H1 (cell line): Measurements from ENCODE around the gene PPP2R2D. TPM values are rescaled to one million over a fixed set of nuclear protein-coding genes. Genes with fewer than 3 reads are reported as not detected.

Experiments used
- CTCF ChIA-PET: fragments of 300-600 bp; sonication (Branson Sonifier 250); formaldehyde crosslinking; loops from one replicate; lab custom pipeline; 2021; ENCODE audit not compliant: partially characterized antibody; lab: Charles Lee
- POLR2A ChIA-PET: fragments of 300-600 bp; sonication (Branson Sonifier 250); formaldehyde crosslinking; loops from one replicate; lab custom pipeline; 2021; ENCODE audit warnings: inconsistent platforms; ENCODE audit not compliant: partially characterized antibody; lab: Charles Lee
- DNase-seq, 2 experiments: peaks; one replicate each; pipeline versions ENCODE4 v3.0.0 to v3.0.0-alpha.2; 2010 to 2022; ENCODE audit warnings: low spot score in 2 of 2, low read depth in 1 of 2, mixed read lengths in 1 of 2
- FAIRE-seq: peaks from 2 replicates; lab custom pipeline; 2011; peaks lifted over from hg19 to GRCh38; lab: Jason Lieb, UNC
- H2AFZ ChIP-seq: 2 replicates; pipeline ENCODE4 v1.8.1; 2012; ENCODE audit warnings: low read length, inconsistent platforms
- H2AK5ac ChIP-seq: 2 replicates; pipeline ENCODE4 v1.6.1; 2013; ENCODE audit warnings: low read depth, low read length
- H2BK120ac ChIP-seq: replicated peaks from 2 replicates; pipeline ENCODE3; 2013; ENCODE audit warnings: low read depth, low read length, inconsistent platforms
- H2BK12ac ChIP-seq: 2 replicates; pipeline ENCODE4 v1.6.1; 2013; ENCODE audit warnings: low read depth, low read length
- H2BK15ac ChIP-seq: 2 replicates; pipeline ENCODE4 v1.6.1; 2013; ENCODE audit warnings: low read length
- H2BK20ac ChIP-seq: 2 replicates; pipeline ENCODE4 v1.6.1; 2013; ENCODE audit warnings: low read length
- H2BK5ac ChIP-seq: 2 replicates; pipeline ENCODE4 v1.6.1; 2013; ENCODE audit warnings: low read depth, low read length
- H3K14ac ChIP-seq: 2 replicates; pipeline ENCODE4 v1.6.1; 2013; ENCODE audit warnings: inconsistent platforms; ENCODE audit not compliant: insufficient read length
- H3K18ac ChIP-seq: 2 replicates; pipeline ENCODE4 v1.6.1; 2013; ENCODE audit warnings: low read length; ENCODE audit errors: extremely low read depth
- H3K23ac ChIP-seq: 2 replicates; pipeline ENCODE4 v1.6.1; 2013; ENCODE audit warnings: inconsistent platforms; ENCODE audit not compliant: insufficient read length
- H3K23me2 ChIP-seq: 2 replicates; pipeline ENCODE4 v1.6.1; 2013; ENCODE audit warnings: low read depth, low read length
- H3K27ac ChIP-seq: 2 replicates; pipeline ENCODE4 v1.6.1; 2011; ENCODE audit warnings: low read depth, low read length, inconsistent platforms
- H3K27me3 ChIP-seq, 4 experiments: replicated peaks in 1 of 4; 1 replicate in 1 of 4; 2 replicates in 3 of 4; pipeline versions ENCODE4 v1.6.1 to v1.8.1; 2011 to 2013; ENCODE audit warnings: low read length in 3 of 4, mild to moderate bottlenecking in 3 of 4, inconsistent platforms in 2 of 4, mixed read lengths in 2 of 4, moderate library complexity in 1 of 4; ENCODE audit not compliant: control insufficient read depth in 3 of 4, insufficient read depth in 3 of 4; ENCODE audit errors: extremely low read depth in 1 of 4
- H3K36me3 ChIP-seq, 4 experiments: 2 replicates each; pipeline versions ENCODE4 v1.6.1 to v1.8.1; 2011 to 2013; ENCODE audit warnings: mild to moderate bottlenecking in 4 of 4, low read length in 3 of 4, moderate library complexity in 2 of 4, control low read depth in 1 of 4, inconsistent platforms in 1 of 4; ENCODE audit not compliant: insufficient read depth in 4 of 4, control insufficient read depth in 2 of 4
- H3K4ac ChIP-seq: replicated peaks from 2 replicates; pipeline ENCODE3; 2013; ENCODE audit warnings: low read length, low read depth, mixed read lengths, inconsistent platforms; ENCODE audit not compliant: insufficient read length
- H3K4me1 ChIP-seq, 4 experiments: replicated peaks in 1 of 4; 1 replicate in 1 of 4; 2 replicates in 3 of 4; pipeline versions ENCODE4 v1.6.1 to v1.8.1; 2011 to 2013; ENCODE audit warnings: low read length in 3 of 4, inconsistent platforms in 2 of 4, mixed read lengths in 1 of 4; ENCODE audit not compliant: insufficient read depth in 4 of 4, control insufficient read depth in 3 of 4
- H3K4me2 ChIP-seq, 2 experiments: 2 replicates each; pipeline versions ENCODE4 v1.6.1 to v1.8.1; 2011 to 2013; ENCODE audit warnings: low read depth in 2 of 2, low read length in 2 of 2, control low read depth in 1 of 2, inconsistent platforms in 1 of 2, mild to moderate bottlenecking in 1 of 2; ENCODE audit not compliant: insufficient read depth in 1 of 2
- H3K4me3 ChIP-seq, 4 experiments: fragments of 200-600, 300-600 bp in 1 of 4; sonication (generic), shearing (Covaris generic), sonication (Bioruptor Twin) in 1 of 4; 2 replicates each; pipeline versions ENCODE4 v1.5.1 to v1.8.1; 2011 to 2016; ENCODE audit warnings: low read length in 4 of 4, low read depth in 3 of 4, control low read depth in 2 of 4, inconsistent platforms in 2 of 4, mild to moderate bottlenecking in 2 of 4, mixed read lengths in 1 of 4, moderate library complexity in 1 of 4; ENCODE audit not compliant: insufficient read depth in 2 of 4; ENCODE audit errors: extremely low read depth in 1 of 4
- H3K56ac ChIP-seq: replicated peaks from 2 replicates; pipeline ENCODE3; 2013; ENCODE audit warnings: low read depth, mild to moderate bottlenecking, mixed read lengths, low read length, inconsistent platforms; ENCODE audit not compliant: insufficient read length
- H3K79me1 ChIP-seq: 2 replicates; pipeline ENCODE4 v1.6.1; 2013; ENCODE audit warnings: low read depth, low read length, control low read depth
- H3K79me2 ChIP-seq, 2 experiments: 2 replicates each; pipeline versions ENCODE4 v1.6.1 to v1.8.1; 2012 to 2013; ENCODE audit warnings: low read length in 2 of 2, mild to moderate bottlenecking in 2 of 2, inconsistent platforms in 1 of 2; ENCODE audit not compliant: insufficient read depth in 2 of 2, control insufficient read depth in 1 of 2
- H3K9ac ChIP-seq, 4 experiments: replicated peaks in 1 of 4; 1 replicate in 1 of 4; 2 replicates in 3 of 4; pipeline versions ENCODE4 v1.6.1 to v1.8.1; 2011 to 2013; ENCODE audit warnings: low read depth in 3 of 4, low read length in 3 of 4, control low read depth in 2 of 4, mild to moderate bottlenecking in 2 of 4, moderate library complexity in 2 of 4, inconsistent platforms in 1 of 4; ENCODE audit errors: extremely low read depth in 1 of 4
- H3K9me3 ChIP-seq, 2 experiments: 2 replicates each; pipeline versions ENCODE4 v1.6.1 to v1.8.1; 2012 to 2013; ENCODE audit warnings: mild to moderate bottlenecking in 2 of 2, moderate library complexity in 2 of 2, control low read depth in 1 of 2, inconsistent platforms in 1 of 2, low read depth in 1 of 2, low read length in 1 of 2, mixed read lengths in 1 of 2; ENCODE audit not compliant: insufficient read depth in 2 of 2
- H4K20me1 ChIP-seq, 2 experiments: replicated peaks in 1 of 2; 2 replicates each; pipeline versions ENCODE3 to v1.8.1; 2011 to 2013; ENCODE audit warnings: inconsistent platforms in 2 of 2, low read length in 2 of 2, mild to moderate bottlenecking in 1 of 2; ENCODE audit not compliant: insufficient read depth in 2 of 2, control insufficient read depth in 1 of 2
- H4K5ac ChIP-seq: 2 replicates; pipeline ENCODE4 v1.6.1; 2013; ENCODE audit warnings: low read length, low read depth, mixed read lengths, inconsistent platforms; ENCODE audit not compliant: insufficient read length
- H4K8ac ChIP-seq: 2 replicates; pipeline ENCODE4 v1.8.0; 2013; ENCODE audit warnings: mild to moderate bottlenecking, moderate library complexity, low read length, inconsistent platforms; ENCODE audit not compliant: insufficient read depth; ENCODE audit errors: extremely low read depth
- H4K91ac ChIP-seq: replicated peaks from 2 replicates; pipeline ENCODE3; 2013; ENCODE audit warnings: low read length, mixed read lengths, inconsistent platforms; ENCODE audit not compliant: insufficient read length
- BRCA1 ChIP-seq: IDR thresholded peaks from 2 replicates; pipeline ENCODE4 v1.6.1; 2012; ENCODE audit warnings: low read depth, low read length, improper control_type of control experiment
- CHD1 ChIP-seq: IDR thresholded peaks from 2 replicates; pipeline ENCODE4 v1.6.1; 2012; ENCODE audit warnings: low read depth, low read length, improper control_type of control experiment
- CTBP2 ChIP-seq: IDR thresholded peaks from 2 replicates; pipeline ENCODE4 v1.7.0; 2011; ENCODE audit warnings: borderline replicate concordance, mild to moderate bottlenecking, moderate library complexity, mixed read lengths, low read length; ENCODE audit not compliant: insufficient read depth, insufficient read length
- FOSL1 ChIP-seq: IDR thresholded peaks from 2 replicates; pipeline ENCODE4 v1.6.1; 2011; ENCODE audit warnings: mild to moderate bottlenecking, low read depth, low read length, moderate library complexity; ENCODE audit not compliant: insufficient read depth
- MAFK ChIP-seq: IDR thresholded peaks from 2 replicates; pipeline ENCODE4 v1.6.1; 2012; ENCODE audit warnings: low read depth, mild to moderate bottlenecking, improper control_type of control experiment, low read length
- RFX5 ChIP-seq: IDR thresholded peaks from 2 replicates; pipeline ENCODE4 v1.6.1; 2011; ENCODE audit warnings: low read depth, low read length, improper control_type of control experiment, borderline replicate concordance
- SP1 ChIP-seq: IDR thresholded peaks from 2 replicates; pipeline ENCODE4 v1.6.1; 2011; ENCODE audit warnings: low read depth, low read length
- TAF1 ChIP-seq: IDR thresholded peaks from 2 replicates; pipeline ENCODE4 v1.6.1; 2011; ENCODE audit warnings: mild to moderate bottlenecking, low read depth, low read length
- TAF7 ChIP-seq: optimal IDR thresholded peaks from 2 replicates; pipeline ENCODE3; 2011; ENCODE audit warnings: low read depth, mild to moderate bottlenecking, inconsistent platforms, low read length, moderate library complexity, borderline replicate concordance
- WGBS, 2 experiments: shearing (Covaris generic) in 1 of 2; methylation state at CpG; one replicate each; pipeline versions ENCODE4 v1.1.6 to v1.1.7; 2013 to 2015; ENCODE audit warnings: low lambda C conversion rate in 2 of 2, mixed read lengths in 2 of 2, inconsistent platforms in 1 of 2, low coverage in 1 of 2, missing lambda C conversion rate in 1 of 2; ENCODE audit not compliant: insufficient replicate concordance in 2 of 2, insufficient coverage in 1 of 2, insufficient read length in 1 of 2; ENCODE audit errors: extremely low coverage in 1 of 2, missing lambda C conversion rate in 1 of 2; 5-methylcytosine and 5-hydroxymethylcytosine counted together
- polyA plus RNA-seq, 7 experiments: library from polyadenylated mRNA; depleted of rRNA in 3 of 7; stranded (reverse) in 5 of 7; unstranded in 2 of 7; fragments of >200 nt in 5 of 7; fragments of 200-250 nt in 2 of 7; gene quantifications; 1 replicate in 5 of 7; 2 replicates in 1 of 7; 4 replicates in 1 of 7; pipeline versions ENCODE4 v1.2.1 to v1.2.3, GENCODE V29; 2011 to 2013; ENCODE audit warnings: missing spikeins in 2 of 7, mixed read lengths in 2 of 7
- total RNA-seq: library from RNA; stranded (reverse); fragmentation: NEBNext Ultra II Directional; extraction: Animal tissue kit (Norgen Biotek cat#: 25700); gene quantifications from 2 replicates; pipeline ENCODE4 v1.2.1, GENCODE V29; 2021

The PPP2R2D gene
- total and polyA plus RNA-seq, 2 of the 8 experiments (the other 6 are each of a cell fraction or from before 2014, with no cell fraction given): 25.4 to 32.8 TPM

DNA sequence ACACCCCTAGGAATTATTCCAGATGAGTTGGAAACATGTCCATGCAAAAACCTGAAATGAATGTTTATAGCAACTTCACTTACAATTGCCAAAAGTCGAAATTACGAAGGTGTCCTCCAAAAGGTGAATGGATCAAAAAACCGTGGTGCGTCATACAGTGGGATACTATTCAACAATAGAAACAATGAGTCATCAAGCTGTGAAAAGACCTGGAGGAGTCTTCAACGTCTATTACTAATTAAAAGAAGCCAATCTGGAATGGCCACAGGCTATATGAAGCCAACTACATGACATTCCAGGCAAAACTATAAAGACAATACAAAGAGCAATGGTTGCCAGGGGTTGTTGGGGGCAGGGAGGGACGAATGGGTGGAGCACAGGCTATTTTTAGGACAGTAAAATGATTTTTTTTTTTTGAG is 12.6 kb upstream of the PPP2R2D start:
- POLR2A ChIA-PET: no interaction called here

More for the DNA sequence above, 12.6 kb upstream of the PPP2R2D start:
- H4K8ac ChIP-seq: no peak overlapping the region
- H4K20me1 ChIP-seq: peaks cover 0 to 6% of the 10 kb centered on the region in 2 experiments
- H2BK120ac ChIP-seq: no peak overlapping the region
- no peak overlapping the region for H3K4me3 ChIP-seq
- no peak overlapping the region for H2AFZ ChIP-seq
- H4K5ac ChIP-seq: no peak overlapping the region
- H2AK5ac ChIP-seq: no peak overlapping the region
- H3K23me2 ChIP-seq: peaks cover 10% of the 10 kb centered on the region; the same call in 1 of the 2 replicates
- TF ChIP-seq CHD1: no peak
- no peak for TF ChIP-seq SP1
- TF ChIP-seq MAFK: no peak
- no peak for TF ChIP-seq FOSL1
- TF ChIP-seq BRCA1: no peak
- TF ChIP-seq TAF1: no peak
- no peak for TF ChIP-seq CTBP2
- no peak for TF ChIP-seq RFX5
- no peak for TF ChIP-seq TAF7
- H2BK20ac ChIP-seq: no peak overlapping the region
- H3K36me3 ChIP-seq: no peaks in the 10 kb centered on the region
- no peaks in the 10 kb centered on the region; a peak in 1 of 4 replicates for H3K9me3 ChIP-seq
- no peak overlapping the region for H3K4ac ChIP-seq
- no peak overlapping the region for H3K56ac ChIP-seq
- no peak overlapping the region for H3K14ac ChIP-seq
- 0 out of 2 replicates have a peak, but pooled peaks cover 2% of the 10 kb centered on the region for H3K79me1 ChIP-seq
- no peak overlapping the region for H2BK12ac ChIP-seq
- no peak for DNase-seq
- FAIRE-seq: no peak
- CTCF ChIA-PET: interaction anchor here (0.6 to 1.7 kb wide), 2 partner anchors 255 to 938 kb away, joined by 3 to 4 read pairs; no protein-coding TSS in a partner anchor
- H2BK5ac ChIP-seq: no peak overlapping the region
- H3K79me2 ChIP-seq: no peaks in the 10 kb centered on the region
- peaks cover 0 to 3% (median 0%) of the 10 kb centered on the region in 4 experiments; a peak in 1 of 7 replicates for H3K27me3 ChIP-seq
- H3K4me2 ChIP-seq: no peak overlapping the region
- no peak overlapping the region for H4K91ac ChIP-seq
- H3K9ac ChIP-seq: no peak overlapping the region
- no peak overlapping the region for H3K27ac ChIP-seq
- no peak overlapping the region for H3K23ac ChIP-seq
- H3K4me1 ChIP-seq: peaks cover 0 to 7% (median 4%) of the 10 kb centered on the region in 4 experiments; a peak in 5 of 7 replicates
- H3K18ac ChIP-seq: no peak overlapping the region
- no peak overlapping the region for H2BK15ac ChIP-seq
- 81% methylated on average over 6 of the region's 6 CpGs; no CpG with 5 or more reads in 1 of the 2 experiments for WGBS, 2 experiments
